ENCODE results near the gene COTL1. TPM values are rescaled to one million over a fixed set of nuclear protein-coding genes. Genes with fewer than 3 reads are reported as not detected.

COTL1 gene
- total RNA-seq, 2 experiments from 2014 or later: 179 to 181 TPM

- Histone ChIP-seq H3K27ac (ENCODE audit: low read depth in 1 of 2, low read length in 2 of 2) (no peak overlapping the region), H3K27me3 (ENCODE audit: control insufficient read depth in 1 of 2, insufficient read depth in 2 of 2, low read length in 2 of 2) (no peaks in the 10 kb centered on the region), H3K4me3 (ENCODE audit: low read length) (no peak overlapping the region), H3K4me1 (ENCODE audit: insufficient read depth, low read length) (peaks cover 36% of the 10 kb centered on the region), H3K9me3 (ENCODE audit: control insufficient read depth in 1 of 2, insufficient read depth in 1 of 2, low read length in 2 of 2) (no peaks in the 10 kb centered on the region), H3K36me3 (ENCODE audit: insufficient read depth, low read length) (no peaks in the 10 kb centered on the region)
- intact Hi-C loops (cut with DNase I, micrococcal nuclease): no loop called here
- Mint-ChIP-seq H3K27me3 (no peaks in the 10 kb centered on the region), H3K9me3 (no peaks in the 10 kb centered on the region), H3K27ac (peak overlapping the region; percentile 71), H3K4me3 (peak overlapping the region; percentile 32), H3K4me1 (ENCODE audit: low read depth) (peaks cover 46% of the 10 kb centered on the region), H3K36me3 (ENCODE audit: low read depth) (no peaks in the 10 kb centered on the region)
- TF ChIP-seq CTCF (IDR thresholded peaks at IDR 0.05): no peak
- POLR2A ChIA-PET: no interaction called here
- no peak for DNase-seq
- CTCF ChIA-PET: no interaction called here
- ATAC-seq (ENCODE audit: poor library complexity): no peak
Observed at GRCh38 chr16:84640145-84640544, 22.3 kb upstream of the COTL1 start.

- Mint-ChIP-seq H3K36me3 (ENCODE audit: low read depth) (no peaks in the 10 kb centered on the region), H3K4me3 (no peak overlapping the region), H3K4me1 (ENCODE audit: low read depth) (peaks cover 54% of the 10 kb centered on the region), H3K27ac (no peak overlapping the region), H3K27me3 (no peaks in the 10 kb centered on the region), H3K9me3 (no peaks in the 10 kb centered on the region)
- DNase-seq: no peak
- H3K9me3 ChIP-seq (ENCODE audit: control insufficient read depth in 1 of 2, insufficient read depth in 1 of 2, low read length in 2 of 2): no peaks in the 10 kb centered on the region
- no peak overlapping the region for H3K4me3 ChIP-seq (ENCODE audit: low read length)
- ChIA-PET POLR2A (interaction anchor here (0.7 kb wide), 1 partner anchor 10 kb away, joined by 3 read pairs; the partner anchor contains the start of gene KLHL36), CTCF (interaction anchor here (0.6 to 1.8 kb wide), 2 partner anchors 16 to 87 kb away, joined by 3 to 4 read pairs; no protein-coding TSS in a partner anchor)
- no peak overlapping the region for H3K27ac ChIP-seq (ENCODE audit: low read depth in 1 of 2, low read length in 2 of 2)
- no peaks in the 10 kb centered on the region for H3K27me3 ChIP-seq (ENCODE audit: control insufficient read depth in 1 of 2, insufficient read depth in 2 of 2, low read length in 2 of 2)
- TF ChIP-seq CTCF (IDR thresholded peaks at IDR 0.05): no peak
- H3K4me1 ChIP-seq (ENCODE audit: insufficient read depth, low read length): peaks cover 35% of the 10 kb centered on the region
- no peak for ATAC-seq (ENCODE audit: poor library complexity)
- intact Hi-C loops (cut with DNase I, micrococcal nuclease): no loop called here
- no peaks in the 10 kb centered on the region for H3K36me3 ChIP-seq (ENCODE audit: insufficient read depth, low read length)
Observed at GRCh38 chr16:84638231-84638806, 20.4 kb upstream of the COTL1 start.

GRCh38 chr16:84637709-84638108 is 19.8 kb upstream of the COTL1 start:
- ATAC-seq (ENCODE audit: poor library complexity): no peak
- DNase-seq: no peak
- H3K4me1 Mint-ChIP-seq (ENCODE audit: low read depth): peaks cover 54% of the 10 kb centered on the region
- no peaks in the 10 kb centered on the region for H3K9me3 Mint-ChIP-seq
- no peaks in the 10 kb centered on the region for H3K36me3 Mint-ChIP-seq (ENCODE audit: low read depth)
- Histone ChIP-seq H3K27me3 (ENCODE audit: control insufficient read depth in 1 of 2, insufficient read depth in 2 of 2, low read length in 2 of 2) (no peaks in the 10 kb centered on the region), H3K4me1 (ENCODE audit: insufficient read depth, low read length) (peaks cover 31% of the 10 kb centered on the region), H3K36me3 (ENCODE audit: insufficient read depth, low read length) (no peaks in the 10 kb centered on the region), H3K4me3 (ENCODE audit: low read length) (no peak overlapping the region), H3K27ac (ENCODE audit: low read depth in 1 of 2, low read length in 2 of 2) (no peak overlapping the region), H3K9me3 (ENCODE audit: control insufficient read depth in 1 of 2, insufficient read depth in 1 of 2, low read length in 2 of 2) (no peaks in the 10 kb centered on the region)
- H3K27ac Mint-ChIP-seq: no peak overlapping the region
- CTCF ChIA-PET: interaction anchor here (0.6 to 1.8 kb wide), 3 partner anchors 8 to 88 kb away, joined by 3 to 4 read pairs (median 3); no protein-coding TSS in a partner anchor
- POLR2A ChIA-PET: no interaction called here
- no peak overlapping the region for H3K4me3 Mint-ChIP-seq
- no peak for TF ChIP-seq CTCF (IDR thresholded peaks at IDR 0.05)
- intact Hi-C loops (cut with DNase I, micrococcal nuclease): no loop called here
- H3K27me3 Mint-ChIP-seq: no peaks in the 10 kb centered on the region

All from CD4-positive, alpha-beta T cell (primary cell).